HepG2 (cell line): ENCODE results near the gene DUSP2. TPM values are rescaled to one million over a fixed set of nuclear protein-coding genes. Genes with fewer than 3 reads are reported as not detected.

ENCODE experiments used
- AKAP8 ChIP-seq: sonication (generic); formaldehyde crosslinking; IDR thresholded peaks from 2 replicates; pipeline ENCODE4 v1.5.1; 2020; ENCODE audit warnings: mild to moderate bottlenecking, missing genetic modification reagents
- CBX1 ChIP-seq: IDR thresholded peaks from one replicate; pipeline ENCODE4 v1.6.1; 2016; ENCODE audit warnings: antibody characterized with exemption, low read depth
- CHD4 ChIP-seq: fragments of 200-600 bp; sonication (generic); IDR thresholded peaks from 2 replicates; pipeline ENCODE4 v1.7.0; 2017; ENCODE audit warnings: mild to moderate bottlenecking, low read length, borderline replicate concordance
- PRDM10 ChIP-seq: sonication (generic); formaldehyde crosslinking; IDR thresholded peaks from 2 replicates; pipeline ENCODE4 v1.4.0; 2020; ENCODE audit warnings: low read depth, missing genetic modification reagents
- RXRB ChIP-seq: IDR thresholded peaks from 2 replicates; pipeline ENCODE4 v1.6.1; 2016; ENCODE audit warnings: borderline replicate concordance, missing genetic modification reagents, missing compliant biosample characterization
- SMAD1 ChIP-seq: sonication (generic); formaldehyde crosslinking; IDR thresholded peaks from 2 replicates; pipeline ENCODE4 v1.4.0; 2020; ENCODE audit warnings: missing genetic modification reagents, low read depth, mild to moderate bottlenecking, borderline replicate concordance
- SP2 ChIP-seq: sonication (generic); formaldehyde crosslinking; IDR thresholded peaks from 2 replicates; pipeline ENCODE4 v1.5.1; 2020; ENCODE audit warnings: mild to moderate bottlenecking, missing genetic modification reagents
- ZBTB38 ChIP-seq: sonication (generic); formaldehyde crosslinking; IDR thresholded peaks from 2 replicates; pipeline ENCODE4 v1.5.1; 2020; ENCODE audit warnings: mild to moderate bottlenecking, missing genetic modification reagents
- ZNF83 ChIP-seq: sonication (generic); formaldehyde crosslinking; IDR thresholded peaks from 2 replicates; pipeline ENCODE4 v1.4.0; 2020; ENCODE audit warnings: missing genetic modification reagents, mild to moderate bottlenecking, borderline replicate concordance
- polyA plus RNA-seq, 8 experiments: library from polyadenylated mRNA; depleted of rRNA in 3 of 8; stranded (reverse) in 7 of 8; unstranded in 1 of 8; fragments of >200 nt; fragmentation: Illumina TruSeq in 4 of 8; extraction: Trizol in 4 of 8; gene quantifications; 2 replicates each; pipeline versions ENCODE4 v1.2.1 to v1.2.3, GENCODE V29; 2011 to 2016; ENCODE audit warnings: low read depth in 4 of 8, missing spikeins in 1 of 8, mixed read lengths in 1 of 8; ENCODE audit not compliant: insufficient read depth in 1 of 8
- total RNA-seq, 5 experiments: library from RNA; depleted of rRNA; stranded (reverse); fragments of >200 nt; fragmentation: Illumina TruSeq; extraction: Trizol; gene quantifications; 2 replicates each; pipeline ENCODE4 v1.2.3, GENCODE V29; 2016; ENCODE audit warnings: low read depth in 1 of 5
- TF ChIP-seq, protein P1 (sequence below): sonication (generic); formaldehyde crosslinking; IDR thresholded peaks from 2 replicates; pipeline ENCODE4 v1.5.0; 2020; ENCODE audit warnings: missing genetic modification reagents
- TF ChIP-seq, protein P2 (sequence below): sonication (generic); formaldehyde crosslinking; IDR thresholded peaks from 2 replicates; pipeline ENCODE4 v1.8.1; 2023; ENCODE audit warnings: missing genetic modification reagents, mild to moderate bottlenecking, borderline replicate concordance

Gene DUSP2
- total and polyA plus RNA-seq, 2 of the 13 experiments (the other 11 are each of a cell fraction or from before 2014, with no cell fraction given), result not detected

DNA sequence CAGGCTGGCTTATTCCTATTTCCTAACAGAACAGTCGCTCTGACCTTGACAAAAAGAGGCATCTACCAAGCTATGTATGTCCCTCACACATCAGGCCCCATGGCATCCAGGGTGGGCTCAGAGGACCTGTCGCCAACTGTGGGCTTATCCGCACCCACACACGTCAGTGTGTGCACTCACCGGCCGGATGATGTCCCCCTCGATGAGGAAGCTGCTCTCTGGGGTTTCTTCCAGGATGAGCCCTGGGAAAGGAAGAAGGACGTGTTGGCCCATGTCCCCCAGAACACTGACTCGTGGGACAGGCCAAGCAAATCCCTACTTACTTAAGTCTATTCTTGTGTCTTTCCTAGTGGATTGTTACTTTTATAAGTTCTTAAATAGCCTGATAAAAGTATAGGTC is 10.1 kb downstream of the DUSP2 start (continued):
- TF ChIP-seq PRDM10 (no peak), SMAD1 (CRISPR knock-in tag) (no peak), SP2 (CRISPR knock-in tag) (no peak), CHD4 (no peak), AKAP8 (no peak), ZBTB38 (no peak), CBX1 (no peak), RXRB (no peak), ZNF83 (CRISPR knock-in tag) (no peak)
- TF ChIP-seq, protein P1, sequence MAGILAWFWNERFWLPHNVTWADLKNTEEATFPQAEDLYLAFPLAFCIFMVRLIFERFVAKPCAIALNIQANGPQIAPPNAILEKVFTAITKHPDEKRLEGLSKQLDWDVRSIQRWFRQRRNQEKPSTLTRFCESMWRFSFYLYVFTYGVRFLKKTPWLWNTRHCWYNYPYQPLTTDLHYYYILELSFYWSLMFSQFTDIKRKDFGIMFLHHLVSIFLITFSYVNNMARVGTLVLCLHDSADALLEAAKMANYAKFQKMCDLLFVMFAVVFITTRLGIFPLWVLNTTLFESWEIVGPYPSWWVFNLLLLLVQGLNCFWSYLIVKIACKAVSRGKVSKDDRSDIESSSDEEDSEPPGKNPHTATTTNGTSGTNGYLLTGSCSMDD (CRISPR knock-in tag), result no peak
- TF ChIP-seq, protein P2, sequence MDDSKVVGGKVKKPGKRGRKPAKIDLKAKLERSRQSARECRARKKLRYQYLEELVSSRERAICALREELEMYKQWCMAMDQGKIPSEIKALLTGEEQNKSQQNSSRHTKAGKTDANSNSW (CRISPR knock-in tag), result no peak
